Epithelial cell of proximal tubule (primary cell): Measurements from ENCODE around the gene PTPRG. TPM values are rescaled to one million over a fixed set of nuclear protein-coding genes. Genes with fewer than 3 reads are reported as not detected.

Source experiments
- DNase-seq: peaks from one replicate; pipeline ENCODE4 v3.0.0-alpha.2; 2011; ENCODE audit warnings: low read depth
- H3K4me3 ChIP-seq: 2 replicates; pipeline ENCODE4 v1.5.1; 2011; ENCODE audit warnings: low read depth, mild to moderate bottlenecking, low read length
- total RNA-seq: library from RNA; depleted of rRNA; stranded (reverse); fragments of >200 nt; gene quantifications from 2 replicates; pipeline ENCODE4 v1.2.3, GENCODE V29; 2015
- TF ChIP-seq, protein P1 (sequence below): conservative IDR thresholded peaks from 2 replicates; pipeline ENCODE4 v1.5.1; 2012; ENCODE audit warnings: low read depth, mild to moderate bottlenecking, low read length

PTPRG gene
- total RNA-seq, 1 donor from 2014 or later, result 13.5 TPM

DNA sequence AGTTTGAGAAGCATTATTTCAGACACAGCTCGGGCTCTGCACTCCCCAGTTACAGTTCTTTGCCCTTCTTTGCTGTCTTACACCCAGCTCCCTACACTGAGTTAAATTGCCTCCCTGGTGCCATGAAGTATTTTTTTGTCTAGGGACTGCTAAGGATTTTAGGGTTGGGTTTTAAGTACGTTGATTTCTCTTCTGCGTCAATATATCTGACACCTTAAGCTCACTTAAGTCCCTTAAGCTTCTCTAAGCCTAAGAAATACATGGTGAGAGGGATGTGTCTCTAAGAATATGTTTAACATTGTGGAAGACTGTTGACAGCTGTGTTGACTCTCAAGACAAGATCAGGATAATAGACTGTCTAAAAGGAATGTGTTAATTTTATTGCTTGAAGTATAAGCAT, 400.5 kb downstream of the PTPRG start:
- DNase-seq, result no peak
- TF ChIP-seq, protein P1, sequence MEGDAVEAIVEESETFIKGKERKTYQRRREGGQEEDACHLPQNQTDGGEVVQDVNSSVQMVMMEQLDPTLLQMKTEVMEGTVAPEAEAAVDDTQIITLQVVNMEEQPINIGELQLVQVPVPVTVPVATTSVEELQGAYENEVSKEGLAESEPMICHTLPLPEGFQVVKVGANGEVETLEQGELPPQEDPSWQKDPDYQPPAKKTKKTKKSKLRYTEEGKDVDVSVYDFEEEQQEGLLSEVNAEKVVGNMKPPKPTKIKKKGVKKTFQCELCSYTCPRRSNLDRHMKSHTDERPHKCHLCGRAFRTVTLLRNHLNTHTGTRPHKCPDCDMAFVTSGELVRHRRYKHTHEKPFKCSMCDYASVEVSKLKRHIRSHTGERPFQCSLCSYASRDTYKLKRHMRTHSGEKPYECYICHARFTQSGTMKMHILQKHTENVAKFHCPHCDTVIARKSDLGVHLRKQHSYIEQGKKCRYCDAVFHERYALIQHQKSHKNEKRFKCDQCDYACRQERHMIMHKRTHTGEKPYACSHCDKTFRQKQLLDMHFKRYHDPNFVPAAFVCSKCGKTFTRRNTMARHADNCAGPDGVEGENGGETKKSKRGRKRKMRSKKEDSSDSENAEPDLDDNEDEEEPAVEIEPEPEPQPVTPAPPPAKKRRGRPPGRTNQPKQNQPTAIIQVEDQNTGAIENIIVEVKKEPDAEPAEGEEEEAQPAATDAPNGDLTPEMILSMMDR, result no peak

DNA sequence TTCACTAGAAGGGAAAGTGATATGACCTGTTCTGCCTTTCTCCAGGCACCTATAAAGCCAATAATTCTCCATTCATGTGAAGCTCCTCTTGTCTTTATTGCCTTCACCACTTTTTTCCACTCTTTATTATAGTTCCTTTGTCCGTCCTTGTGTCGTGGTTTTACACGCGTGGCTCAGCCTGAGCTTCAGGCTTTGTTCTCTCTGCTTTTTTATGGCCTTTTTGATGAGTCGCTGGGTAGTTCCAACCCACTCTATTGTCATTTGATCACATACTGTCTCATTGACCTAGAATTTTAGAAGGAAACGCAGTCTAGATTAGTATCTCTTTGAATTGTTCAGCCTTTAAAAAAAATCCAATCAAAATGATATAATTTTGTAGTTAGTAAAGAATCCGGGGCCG, 403.2 kb downstream of the PTPRG start:
- TF ChIP-seq, protein P1, result no peak
- DNase-seq, result no peak
- H3K4me3 ChIP-seq, result no peak overlapping the region

More for the DNA sequence above, 400.5 kb downstream of the PTPRG start:
- no peak overlapping the region for H3K4me3 ChIP-seq

DNA sequence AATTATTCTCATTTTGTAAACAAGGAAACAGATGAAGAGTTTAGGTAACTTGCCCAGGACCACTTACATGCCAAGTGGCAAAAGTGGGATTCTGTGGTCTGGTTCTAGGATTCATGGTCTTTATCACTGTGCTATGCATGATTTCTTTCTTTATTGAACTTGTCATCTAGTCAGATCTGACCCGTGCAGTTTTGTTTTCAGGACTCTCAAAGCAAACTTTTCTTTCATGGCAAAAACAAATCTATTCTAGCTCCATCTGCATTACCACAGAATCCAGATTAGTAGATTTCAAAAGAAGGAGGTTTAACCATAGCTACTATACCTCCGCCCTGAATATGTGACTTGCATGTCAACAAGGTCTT, 404.4 kb downstream of the PTPRG start:
- DNase-seq, result no peak
- H3K4me3 ChIP-seq, result no peak overlapping the region
- TF ChIP-seq, protein P1, result no peak

DNA sequence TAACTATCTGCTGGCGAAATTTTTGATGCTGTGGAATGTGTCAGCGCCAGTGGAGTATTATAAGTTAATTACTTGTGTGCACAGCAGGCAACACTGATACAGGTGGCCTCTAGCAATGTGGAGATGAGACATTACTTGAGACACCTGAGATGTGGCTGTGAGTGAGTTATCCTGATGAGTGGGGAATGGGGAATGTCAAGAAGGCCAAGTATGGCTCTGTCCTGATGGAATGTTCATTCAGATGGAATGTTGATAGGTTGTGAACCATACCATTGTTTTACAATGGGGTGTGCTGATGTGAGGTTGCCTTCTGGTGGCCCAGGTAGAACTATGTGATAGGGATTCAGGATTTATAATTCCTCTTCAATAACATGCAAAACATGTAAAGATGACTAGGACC, 404.8 kb downstream of the PTPRG start:
- DNase-seq, result peak; percentile 59
- H3K4me3 ChIP-seq, result no peak overlapping the region
- TF ChIP-seq, protein P1, result peak; percentile 6

DNA sequence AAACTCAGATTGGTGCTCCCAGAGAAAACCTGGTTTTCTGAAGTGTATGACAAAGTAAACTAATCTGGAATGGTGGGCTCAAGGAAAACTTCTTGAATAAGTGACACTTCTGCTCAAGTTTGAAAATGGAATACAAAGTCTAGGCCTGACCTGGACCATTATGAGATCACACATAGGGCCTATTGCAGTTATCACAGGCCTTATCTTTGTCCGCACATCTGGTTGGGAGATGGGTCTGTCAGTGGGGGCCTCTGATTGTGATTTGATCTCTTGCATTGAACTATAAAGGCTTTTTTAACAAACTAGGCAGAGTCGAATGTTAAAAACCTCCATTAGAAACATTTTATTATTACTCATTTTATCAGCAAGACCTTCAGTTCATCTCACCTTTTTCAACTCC, 405.6 kb downstream of the PTPRG start:
- no peak overlapping the region for H3K4me3 ChIP-seq
- TF ChIP-seq, protein P1, result no peak
- DNase-seq, result no peak

DNA sequence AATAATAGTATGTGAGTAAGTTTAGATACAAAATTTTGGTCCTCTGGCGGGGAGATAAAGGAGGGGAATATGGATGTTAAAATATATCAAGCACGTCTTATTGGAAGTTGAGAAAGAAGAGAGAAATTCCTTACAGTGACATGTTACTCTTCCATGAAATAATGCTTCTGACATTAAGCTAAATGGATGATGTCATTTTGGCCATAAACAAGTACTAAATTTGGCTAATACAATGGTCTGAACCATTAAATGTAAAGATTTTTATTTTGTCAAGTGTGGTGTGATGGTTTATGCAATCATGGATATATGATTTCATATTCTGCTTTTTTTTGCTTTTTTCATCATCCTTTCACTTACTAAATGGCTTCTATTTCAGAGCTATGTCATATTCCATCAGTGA, 406.6 kb downstream of the PTPRG start:
- no peak for DNase-seq
- TF ChIP-seq, protein P1, result no peak
- no peak overlapping the region for H3K4me3 ChIP-seq

DNA sequence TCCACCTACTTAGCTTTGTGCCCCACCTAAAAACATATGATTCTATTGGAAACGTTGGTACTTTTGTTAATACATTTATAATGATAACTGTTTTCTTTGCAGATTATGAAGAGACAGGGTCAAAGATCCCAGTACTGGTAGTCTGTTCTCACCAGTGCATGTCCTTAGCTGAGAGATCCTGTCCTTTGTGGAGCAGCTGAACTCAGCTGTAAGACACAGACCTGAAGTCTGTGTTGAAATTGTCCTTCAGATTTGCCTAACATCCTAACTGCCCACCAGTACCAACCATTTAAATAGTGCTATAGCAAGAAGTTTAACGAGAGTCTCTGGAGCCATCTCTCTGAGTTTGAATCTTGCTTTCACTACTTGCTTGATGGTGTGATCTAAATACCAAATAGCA, 413.3 kb downstream of the PTPRG start:
- TF ChIP-seq, protein P1, result no peak
- no peak for DNase-seq
- H3K4me3 ChIP-seq, result no peak overlapping the region
